IMR-90 (cell line): Measurements from ENCODE around the gene MAP10. TPM values are rescaled to one million over a fixed set of nuclear protein-coding genes. Genes with fewer than 3 reads are reported as not detected.

ENCODE experiments used
- ATAC-seq: fragments of 200-7000 bp; cut with Tn5 transposase; 2 replicates; pipeline ENCODE4 v1.9.1; 2020; ENCODE audit warnings: low read depth, mild to moderate bottlenecking, moderate library complexity
- BruUV-seq: library from RNA; stranded (reverse); fragments of 400-500 nt; replicated peaks from 2 replicates; lab custom pipeline; 2021; lab: Mats Ljungman, UMichigan
- CTCF ChIA-PET: fragments of 300-600 bp; formaldehyde crosslinking; extraction: SDS; loops from one replicate; lab custom pipeline; 2021; ENCODE audit warnings: antibody characterized with exemption; lab: Yijun Ruan, JAX
- POLR2A ChIA-PET: fragments of 300-600 bp; sonication (Branson Sonifier 250); formaldehyde crosslinking; loops from one replicate; lab custom pipeline; 2022; ENCODE audit warnings: antibody characterized with exemption; ENCODE audit not compliant: unreplicated experiment; lab: Charles Lee
- DNase-seq: peaks from one replicate; pipeline ENCODE4 v3.0.0; 2013
- H2AFZ ChIP-seq: replicated peaks from 2 replicates; pipeline ENCODE3; 2013; ENCODE audit warnings: low read length, mild to moderate bottlenecking; ENCODE audit not compliant: poor library complexity
- H2AK5ac ChIP-seq: 2 replicates; pipeline ENCODE4 v1.6.1; 2013; ENCODE audit warnings: low read depth, low read length, inconsistent platforms
- H2AK9ac ChIP-seq: replicated peaks from 2 replicates; pipeline ENCODE3; 2013; ENCODE audit warnings: mild to moderate bottlenecking, low read depth, low read length, moderate library complexity; ENCODE audit not compliant: poor library complexity
- H2BK120ac ChIP-seq: 2 replicates; pipeline ENCODE4 v1.6.1; 2013; ENCODE audit warnings: low read depth, low read length, inconsistent platforms
- H2BK15ac ChIP-seq: 3 replicates; pipeline ENCODE4 v1.6.1; 2013; ENCODE audit warnings: low read depth, low read length, inconsistent platforms
- H2BK20ac ChIP-seq: 2 replicates; pipeline ENCODE4 v1.6.1; 2013; ENCODE audit warnings: low read depth, mild to moderate bottlenecking, inconsistent platforms, low read length, moderate library complexity
- H2BK5ac ChIP-seq: 2 replicates; pipeline ENCODE4 v1.6.1; 2013; ENCODE audit warnings: mild to moderate bottlenecking, low read depth, low read length, inconsistent platforms; ENCODE audit not compliant: poor library complexity, severe bottlenecking
- H3K14ac ChIP-seq: replicated peaks from 2 replicates; pipeline ENCODE4 v1.6.1; 2013; ENCODE audit warnings: low read depth, low read length, inconsistent platforms
- H3K18ac ChIP-seq: 2 replicates; pipeline ENCODE4 v1.6.1; 2013; ENCODE audit warnings: low read depth, low read length, control low read depth
- H3K23ac ChIP-seq: 2 replicates; pipeline ENCODE4 v1.6.1; 2013; ENCODE audit warnings: low read depth, low read length, inconsistent platforms
- H3K27ac ChIP-seq: 2 replicates; pipeline ENCODE4 v1.5.1; 2013; ENCODE audit warnings: mild to moderate bottlenecking, control low read depth, low read length; ENCODE audit not compliant: insufficient read depth
- H3K27me3 ChIP-seq: 2 replicates; pipeline ENCODE4 v1.6.1; 2013; ENCODE audit warnings: low read length; ENCODE audit not compliant: control insufficient read depth, insufficient read depth
- H3K36me3 ChIP-seq: 2 replicates; pipeline ENCODE4 v1.6.1; 2013; ENCODE audit warnings: low read length, mixed read lengths; ENCODE audit not compliant: control insufficient read depth, insufficient read depth
- H3K4ac ChIP-seq: 2 replicates; pipeline ENCODE4 v1.6.1; 2013; ENCODE audit warnings: low read depth, low read length, inconsistent platforms
- H3K4me1 ChIP-seq: 2 replicates; pipeline ENCODE4 v1.6.1; 2013; ENCODE audit warnings: low read length, mixed read lengths; ENCODE audit not compliant: control insufficient read depth, insufficient read depth
- H3K4me2 ChIP-seq: 2 replicates; pipeline ENCODE4 v1.6.1; 2013; ENCODE audit warnings: low read depth, mild to moderate bottlenecking, control low read depth, low read length, moderate library complexity
- H3K4me3 ChIP-seq: 2 replicates; pipeline ENCODE4 v1.5.1; 2013; ENCODE audit warnings: low read depth, mild to moderate bottlenecking, control low read depth, low read length, moderate library complexity; ENCODE audit not compliant: insufficient read depth
- H3K56ac ChIP-seq: 2 replicates; pipeline ENCODE4 v1.6.1; 2013; ENCODE audit warnings: low read length, inconsistent platforms; ENCODE audit not compliant: insufficient read depth; ENCODE audit errors: extremely low read depth
- H3K79me1 ChIP-seq, 2 experiments: 2 replicates each; pipeline ENCODE4 v1.6.1; 2013; ENCODE audit warnings: low read length in 2 of 2, inconsistent platforms in 1 of 2, low read depth in 1 of 2
- H3K9ac ChIP-seq: 2 replicates; pipeline ENCODE4 v1.6.1; 2013; ENCODE audit warnings: low read depth, low read length, control low read depth
- H3K9me1 ChIP-seq: 2 replicates; pipeline ENCODE4 v1.6.1; 2013; ENCODE audit warnings: low read length, inconsistent platforms; ENCODE audit not compliant: insufficient read depth
- H3K9me3 ChIP-seq: 2 replicates; pipeline ENCODE4 v1.6.1; 2013; ENCODE audit warnings: low read length; ENCODE audit not compliant: control insufficient read depth, insufficient read depth
- H4K20me1 ChIP-seq: 2 replicates; pipeline ENCODE4 v1.6.1; 2013; ENCODE audit warnings: low read length, inconsistent platforms; ENCODE audit not compliant: insufficient read depth
- H4K5ac ChIP-seq: 2 replicates; pipeline ENCODE4 v1.6.1; 2013; ENCODE audit warnings: mild to moderate bottlenecking, low read depth, low read length, control low read depth
- H4K8ac ChIP-seq, 2 experiments: 2 replicates each; pipeline ENCODE4 v1.6.1; 2013; ENCODE audit warnings: low read depth in 2 of 2, low read length in 2 of 2, control low read depth in 1 of 2, inconsistent platforms in 1 of 2
- H4K91ac ChIP-seq: 2 replicates; pipeline ENCODE4 v1.6.1; 2013; ENCODE audit warnings: low read depth, low read length, inconsistent platforms; ENCODE audit not compliant: insufficient read depth
- CEBPB ChIP-seq: IDR thresholded peaks from 2 replicates; pipeline ENCODE4 v1.6.1; 2012; ENCODE audit warnings: low read depth, low read length, improper control_type of control experiment
- CHD1 ChIP-seq: IDR thresholded peaks from 2 replicates; pipeline ENCODE4 v1.6.1; 2012; ENCODE audit warnings: low read depth, low read length, improper control_type of control experiment
- CTCF ChIP-seq: conservative IDR thresholded peaks from 2 replicates; pipeline ENCODE4 v1.5.1; 2012; ENCODE audit warnings: mild to moderate bottlenecking, low read depth, low read length, improper control_type of control experiment
- FOS ChIP-seq: fragments of 150-350 bp; IDR thresholded peaks from 2 replicates; pipeline ENCODE4 v1.6.1; 2016; ENCODE audit warnings: low read depth, low read length
- MAFK ChIP-seq: IDR thresholded peaks from 2 replicates; pipeline ENCODE4 v1.6.1; 2012; ENCODE audit warnings: low read depth, low read length, improper control_type of control experiment
- MAZ ChIP-seq: IDR thresholded peaks from 2 replicates; pipeline ENCODE4 v1.6.1; 2012; ENCODE audit warnings: low read depth, mild to moderate bottlenecking, low read length, improper control_type of control experiment, moderate library complexity, borderline replicate concordance
- MXI1 ChIP-seq: IDR thresholded peaks from 2 replicates; pipeline ENCODE4 v1.6.1; 2012; ENCODE audit warnings: low read depth, mild to moderate bottlenecking, low read length, moderate library complexity, borderline replicate concordance
- NFE2L2 ChIP-seq: fragments of 150-350 bp; IDR thresholded peaks from 2 replicates; pipeline ENCODE4 v1.6.1; 2016; ENCODE audit warnings: low read depth, mild to moderate bottlenecking, low read length
- POLR2A ChIP-seq: IDR thresholded peaks from 2 replicates; pipeline ENCODE4 v1.6.1; 2012; ENCODE audit warnings: mild to moderate bottlenecking, low read depth, low read length
- RCOR1 ChIP-seq: IDR thresholded peaks from 2 replicates; pipeline ENCODE4 v1.6.1; 2012; ENCODE audit warnings: mild to moderate bottlenecking, low read length, improper control_type of control experiment; ENCODE audit not compliant: insufficient replicate concordance
- RFX5 ChIP-seq: IDR thresholded peaks from 2 replicates; pipeline ENCODE4 v1.8.0; 2012; ENCODE audit warnings: low read depth, mild to moderate bottlenecking, low read length, moderate library complexity
- SMC3 ChIP-seq: fragments of 150-350 bp; IDR thresholded peaks from 2 replicates; pipeline ENCODE4 v1.6.1; 2016; ENCODE audit warnings: low read depth, mild to moderate bottlenecking, antibody characterized with exemption, low read length, moderate library complexity
- USF2 ChIP-seq: fragments of 150-350 bp; IDR thresholded peaks from 2 replicates; pipeline ENCODE4 v1.6.1; 2017; ENCODE audit warnings: mild to moderate bottlenecking, antibody characterized with exemption, low read length, low read depth
- WGBS, 2 experiments: methylation state at CpG; one replicate each; pipeline versions ENCODE4 v1.1.5 to v1.1.7; 2013; ENCODE audit warnings: missing lambda C conversion rate in 2 of 2; ENCODE audit not compliant: insufficient read length in 1 of 2; ENCODE audit errors: extremely low coverage in 2 of 2; 5-methylcytosine and 5-hydroxymethylcytosine counted together
- dilution Hi-C: fragments of 300-500 bp; cut with HindIII; formaldehyde crosslinking; loops from one replicate; pipeline ENCODE4 v1.14.3; 2018; ENCODE audit warnings: low sequenced_read_pairs; ENCODE audit not compliant: unreplicated experiment
- in situ Hi-C: fragments of 300-500 bp; cut with MboI; formaldehyde crosslinking; loops from 3 replicates; pipeline ENCODE4 v1.14.3; 2019; ENCODE audit warnings: low sequenced_read_pairs, inconsistent platforms, mixed read lengths
- intact Hi-C: fragments of 100-400 bp; cut with micrococcal nuclease; formaldehyde crosslinking; loops from 2 replicates; pipeline ENCODE4 v1.10.0; 2022
- polyA plus RNA-seq, 3 experiments: library from polyadenylated mRNA; depleted of rRNA; stranded (reverse); fragments of >200 nt; gene quantifications; 2 replicates each; pipeline ENCODE4 v1.2.3, GENCODE V29; 2012; ENCODE audit warnings: low replicate concordance in 1 of 3
- total RNA-seq: library from RNA; depleted of rRNA; stranded (reverse); fragments of >200 nt; gene quantifications from 2 replicates; pipeline ENCODE4 v1.2.3, GENCODE V29; 2012
- TF ChIP-seq, protein P1 (sequence below): fragments of 150-350 bp; IDR thresholded peaks from 2 replicates; pipeline ENCODE4 v1.6.1; 2016; ENCODE audit warnings: low read depth, mild to moderate bottlenecking, low read length, moderate library complexity, borderline replicate concordance

The MAP10 gene
- total and polyA plus RNA-seq, 2 of the 4 experiments (the other 2 are of a cell fraction) = 1.0 to 1.1 TPM

GRCh38 chr1:232834066-232834465, 28.9 kb downstream of the MAP10 start:
- H3K4ac ChIP-seq = no peak overlapping the region
- H3K9me3 ChIP-seq = no peaks in the 10 kb centered on the region
- H2BK120ac ChIP-seq = no peak overlapping the region
- no peak for ATAC-seq
- no peak overlapping the region for H3K18ac ChIP-seq
- no peak overlapping the region for H3K27ac ChIP-seq
- no peak overlapping the region for H4K91ac ChIP-seq
- H4K5ac ChIP-seq = no peak overlapping the region
- no peak overlapping the region for H3K56ac ChIP-seq
- H3K36me3 ChIP-seq = no peaks in the 10 kb centered on the region
- ChIA-PET POLR2A (no interaction called here), CTCF (no interaction called here)
- no peak for DNase-seq
- no peaks in the 10 kb centered on the region for H4K20me1 ChIP-seq
- no peak overlapping the region for H2AK9ac ChIP-seq
- no peak overlapping the region for H2AK5ac ChIP-seq
- H3K9ac ChIP-seq = no peak overlapping the region
- TF ChIP-seq MAZ (no peak), MAFK (no peak), POLR2A (no peak), MXI1 (no peak), NFE2L2 (no peak), FOS (no peak), RFX5 (no peak), CHD1 (no peak), CEBPB (no peak), SMC3 (no peak), USF2 (no peak), RCOR1 (no peak), CTCF (no peak)
- TF ChIP-seq, protein P1, sequence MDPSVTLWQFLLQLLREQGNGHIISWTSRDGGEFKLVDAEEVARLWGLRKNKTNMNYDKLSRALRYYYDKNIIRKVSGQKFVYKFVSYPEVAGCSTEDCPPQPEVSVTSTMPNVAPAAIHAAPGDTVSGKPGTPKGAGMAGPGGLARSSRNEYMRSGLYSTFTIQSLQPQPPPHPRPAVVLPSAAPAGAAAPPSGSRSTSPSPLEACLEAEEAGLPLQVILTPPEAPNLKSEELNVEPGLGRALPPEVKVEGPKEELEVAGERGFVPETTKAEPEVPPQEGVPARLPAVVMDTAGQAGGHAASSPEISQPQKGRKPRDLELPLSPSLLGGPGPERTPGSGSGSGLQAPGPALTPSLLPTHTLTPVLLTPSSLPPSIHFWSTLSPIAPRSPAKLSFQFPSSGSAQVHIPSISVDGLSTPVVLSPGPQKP = no peak
- no peak overlapping the region for H3K23ac ChIP-seq
- dilution Hi-C loops = loop anchor here (25.0 kb wide), 1 partner anchor 103 kb away; no protein-coding TSS in a partner anchor
- intact Hi-C loops = no loop called here
- H4K8ac ChIP-seq = no peak overlapping the region
- no peaks in the 10 kb centered on the region for H3K4me1 ChIP-seq
- no peak overlapping the region for H2AFZ ChIP-seq
- H3K4me2 ChIP-seq = no peak overlapping the region
- H2BK5ac ChIP-seq = no peak overlapping the region
- no peaks in the 10 kb centered on the region for H3K9me1 ChIP-seq
- H3K4me3 ChIP-seq = no peak overlapping the region
- in situ Hi-C loops = no loop called here
- no peaks in the 10 kb centered on the region for H3K27me3 ChIP-seq
- H3K79me1 ChIP-seq = no peaks in the 10 kb centered on the region
- H2BK20ac ChIP-seq = no peak overlapping the region
- no peak overlapping the region for H2BK15ac ChIP-seq
- WGBS, 2 experiments = 8% methylated on average over 2 of the region's 3 CpGs; no CpG with 5 or more reads in 1 of the 2 experiments
- no peak overlapping the region for H3K14ac ChIP-seq
- BruUV-seq = no TSS peak
